IPS-NIHi11 (cell line): ENCODE measurements around the gene RIF1.
A peak's percentile ranks its signal among the peaks of the same experiment; 100 is the strongest.

Source experiments
- DNase-seq: peaks from one replicate; pipeline ENCODE4 v3.0.0; 2012; ENCODE audit warnings: mixed read lengths, low spot score

RIF1 gene, protein sequence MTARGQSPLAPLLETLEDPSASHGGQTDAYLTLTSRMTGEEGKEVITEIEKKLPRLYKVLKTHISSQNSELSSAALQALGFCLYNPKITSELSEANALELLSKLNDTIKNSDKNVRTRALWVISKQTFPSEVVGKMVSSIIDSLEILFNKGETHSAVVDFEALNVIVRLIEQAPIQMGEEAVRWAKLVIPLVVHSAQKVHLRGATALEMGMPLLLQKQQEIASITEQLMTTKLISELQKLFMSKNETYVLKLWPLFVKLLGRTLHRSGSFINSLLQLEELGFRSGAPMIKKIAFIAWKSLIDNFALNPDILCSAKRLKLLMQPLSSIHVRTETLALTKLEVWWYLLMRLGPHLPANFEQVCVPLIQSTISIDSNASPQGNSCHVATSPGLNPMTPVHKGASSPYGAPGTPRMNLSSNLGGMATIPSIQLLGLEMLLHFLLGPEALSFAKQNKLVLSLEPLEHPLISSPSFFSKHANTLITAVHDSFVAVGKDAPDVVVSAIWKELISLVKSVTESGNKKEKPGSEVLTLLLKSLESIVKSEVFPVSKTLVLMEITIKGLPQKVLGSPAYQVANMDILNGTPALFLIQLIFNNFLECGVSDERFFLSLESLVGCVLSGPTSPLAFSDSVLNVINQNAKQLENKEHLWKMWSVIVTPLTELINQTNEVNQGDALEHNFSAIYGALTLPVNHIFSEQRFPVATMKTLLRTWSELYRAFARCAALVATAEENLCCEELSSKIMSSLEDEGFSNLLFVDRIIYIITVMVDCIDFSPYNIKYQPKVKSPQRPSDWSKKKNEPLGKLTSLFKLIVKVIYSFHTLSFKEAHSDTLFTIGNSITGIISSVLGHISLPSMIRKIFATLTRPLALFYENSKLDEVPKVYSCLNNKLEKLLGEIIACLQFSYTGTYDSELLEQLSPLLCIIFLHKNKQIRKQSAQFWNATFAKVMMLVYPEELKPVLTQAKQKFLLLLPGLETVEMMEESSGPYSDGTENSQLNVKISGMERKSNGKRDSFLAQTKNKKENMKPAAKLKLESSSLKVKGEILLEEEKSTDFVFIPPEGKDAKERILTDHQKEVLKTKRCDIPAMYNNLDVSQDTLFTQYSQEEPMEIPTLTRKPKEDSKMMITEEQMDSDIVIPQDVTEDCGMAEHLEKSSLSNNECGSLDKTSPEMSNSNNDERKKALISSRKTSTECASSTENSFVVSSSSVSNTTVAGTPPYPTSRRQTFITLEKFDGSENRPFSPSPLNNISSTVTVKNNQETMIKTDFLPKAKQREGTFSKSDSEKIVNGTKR (N-terminal part only)

DNA sequence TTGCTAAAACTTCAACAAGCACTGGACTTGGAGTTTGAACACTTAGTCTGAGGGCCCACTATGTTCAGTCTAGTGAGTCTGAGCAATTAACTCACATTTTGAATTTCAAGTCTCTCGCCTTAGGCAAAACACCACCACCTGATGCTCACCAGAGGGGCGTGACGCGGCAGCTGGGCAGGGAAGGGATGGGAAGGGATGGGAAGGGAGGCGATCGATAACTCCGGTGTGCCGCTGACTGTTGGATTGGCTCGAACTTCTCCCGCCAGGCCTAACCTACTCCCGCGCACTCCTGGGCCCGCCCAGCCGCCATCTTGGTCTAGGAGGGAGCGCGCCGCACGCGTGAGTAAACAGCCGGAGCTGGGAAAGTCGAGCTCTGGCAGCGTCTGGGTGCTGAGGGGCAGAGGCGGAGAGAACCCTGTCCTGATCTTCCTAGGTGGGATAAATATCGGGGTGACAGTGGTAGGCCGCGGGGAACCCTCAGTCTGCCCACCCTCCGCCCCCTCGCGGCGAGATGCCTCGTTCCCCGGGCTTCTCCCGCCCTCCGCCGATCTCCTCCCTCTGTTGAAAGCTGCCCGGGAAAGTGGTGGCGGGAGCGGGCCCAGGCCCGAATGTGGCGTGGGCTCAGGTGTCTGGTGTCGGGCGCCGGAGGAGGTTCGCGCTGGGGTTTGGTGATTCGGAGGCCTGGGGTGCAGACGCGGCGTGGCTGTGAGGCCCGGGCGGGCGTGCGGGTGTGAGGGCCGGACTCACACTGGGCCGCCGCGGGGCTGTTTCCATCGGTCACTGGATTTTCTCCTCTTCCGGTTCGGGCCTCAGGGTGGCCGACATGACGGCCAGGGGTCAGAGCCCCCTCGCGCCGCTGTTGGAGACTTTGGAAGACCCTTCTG is at the start of gene RIF1:
Gene RIF1, plus strand, starts transcription at position 302 of the 884 bp plus-strand sequence. Its CDS starts 522 bp downstream, at position 824.
- DNase-seq: peak; percentile 95

- DNase-seq: no peak
Observed at GRCh38 chr2:151361674-151362370, 47.9 kb upstream of the RIF1 start.

- DNase-seq: no peak
Observed at GRCh38 chr2:151363709-151364108, 46.0 kb upstream of the RIF1 start.

GRCh38 chr2:151367571-151367970 is 42.1 kb upstream of the RIF1 start:
- DNase-seq: no peak

DNA sequence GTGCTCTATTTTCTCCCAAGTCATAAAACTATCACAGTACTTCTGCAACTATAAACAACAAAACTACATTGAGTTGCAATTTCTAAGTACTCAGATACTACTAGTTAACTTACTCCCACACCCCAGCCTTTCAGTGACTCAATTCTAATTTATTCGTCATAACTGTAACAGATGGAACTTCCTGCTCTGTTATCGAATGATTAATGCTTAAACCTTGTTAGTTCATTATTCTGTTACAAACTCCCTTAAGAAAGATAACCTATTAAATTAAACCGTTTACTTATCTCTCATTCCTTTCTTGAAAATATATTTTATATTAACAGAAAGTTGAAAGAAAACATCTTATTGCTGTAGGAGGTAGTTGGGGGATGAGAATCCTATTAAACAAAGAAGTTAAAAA is 35.3 kb upstream of the RIF1 start:
- DNase-seq: no peak

GRCh38 chr2:151379169-151379568 is 30.5 kb upstream of the RIF1 start:
- DNase-seq: no peak

- DNase-seq: no peak
Observed at GRCh38 chr2:151380580-151381235, 29.0 kb upstream of the RIF1 start.

- no peak for DNase-seq
Observed at GRCh38 chr2:151381266-151381665, 28.4 kb upstream of the RIF1 start.

GRCh38 chr2:151388011-151388410 is 21.7 kb upstream of the RIF1 start:
- DNase-seq: no peak

DNA sequence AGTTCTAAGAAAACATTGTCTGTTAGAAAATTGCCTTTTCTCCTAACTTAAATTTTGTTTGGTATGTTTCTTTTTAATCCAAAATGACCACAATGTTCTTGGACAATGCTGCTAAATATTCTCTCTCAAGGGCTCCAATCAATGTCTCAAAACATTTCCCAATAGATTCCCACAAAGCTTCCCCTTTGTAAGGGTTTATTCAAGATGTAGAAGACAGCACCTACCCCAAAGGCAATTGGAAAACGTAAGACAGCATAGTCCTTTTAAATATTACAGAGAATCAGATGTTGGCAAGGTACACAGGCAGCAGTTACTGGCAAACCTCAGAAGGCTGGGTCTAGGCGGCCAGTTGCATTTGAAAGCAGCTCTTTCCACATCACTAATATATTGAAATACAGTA is 18.3 kb upstream of the RIF1 start:
- no peak for DNase-seq

- no peak for DNase-seq
Observed at GRCh38 chr2:151394509-151394908, 15.2 kb upstream of the RIF1 start.

- no peak for DNase-seq
Observed at GRCh38 chr2:151395509-151396374, 14.0 kb upstream of the RIF1 start.

DNA sequence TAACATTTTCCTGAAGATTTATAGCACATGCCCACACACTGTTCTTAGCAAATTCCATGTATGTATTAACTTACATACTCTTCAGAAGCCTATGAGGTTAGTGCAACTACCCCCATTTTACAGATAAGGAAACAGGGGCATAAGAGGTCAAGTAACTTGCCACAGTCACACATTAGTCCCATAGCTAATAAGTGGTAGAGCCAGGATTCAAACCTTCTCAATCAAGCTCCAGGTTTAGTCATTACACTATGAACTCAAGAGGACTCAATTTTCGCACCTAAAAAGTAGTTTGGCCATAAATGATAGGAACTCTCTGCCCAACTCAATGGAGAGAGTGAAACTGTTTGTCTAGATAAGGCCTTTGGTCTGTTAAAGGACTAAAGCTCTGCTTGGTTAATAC is 9.7 kb upstream of the RIF1 start:
- DNase-seq: no peak

DNA sequence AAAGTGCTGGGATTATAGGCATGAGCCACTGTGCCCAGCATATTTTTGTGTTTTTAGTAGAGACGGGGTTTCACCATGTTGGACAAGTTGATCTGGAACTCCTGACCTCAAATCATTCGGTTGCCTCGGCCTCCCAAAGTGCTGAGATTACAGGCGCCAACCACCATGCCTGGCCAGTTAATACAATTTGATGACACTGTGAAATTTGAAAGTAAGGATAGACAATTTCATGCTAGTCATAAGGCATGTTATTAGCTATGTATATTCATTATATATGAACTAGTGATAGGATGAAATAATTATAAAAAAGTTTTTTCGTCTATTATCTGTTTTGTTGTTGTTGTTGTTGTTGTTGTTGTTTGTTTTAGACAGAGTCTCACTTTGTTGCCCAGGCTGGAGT is 8.6 kb upstream of the RIF1 start:
- no peak for DNase-seq

DNA sequence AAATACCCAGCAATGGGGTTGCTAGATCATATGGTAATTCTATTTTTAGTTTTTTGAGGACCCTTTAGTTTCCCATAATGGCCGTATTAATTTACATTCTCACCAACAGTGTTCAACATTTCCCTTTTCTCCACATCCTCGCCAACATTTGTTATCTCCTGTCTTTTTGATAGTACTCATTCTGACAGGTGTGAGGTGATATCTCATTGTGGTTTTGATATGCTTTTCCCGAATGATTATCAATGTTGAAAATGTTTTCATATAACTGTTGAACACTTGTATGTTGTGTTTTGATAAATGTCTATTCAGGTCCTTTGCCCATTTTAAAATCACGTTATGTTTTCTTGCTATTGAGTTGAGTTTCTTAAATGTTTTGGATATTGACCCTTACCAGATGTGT is 5.8 kb upstream of the RIF1 start:
- DNase-seq: no peak

GRCh38 chr2:151405376-151405775 is 4.3 kb upstream of the RIF1 start:
- no peak for DNase-seq

DNA sequence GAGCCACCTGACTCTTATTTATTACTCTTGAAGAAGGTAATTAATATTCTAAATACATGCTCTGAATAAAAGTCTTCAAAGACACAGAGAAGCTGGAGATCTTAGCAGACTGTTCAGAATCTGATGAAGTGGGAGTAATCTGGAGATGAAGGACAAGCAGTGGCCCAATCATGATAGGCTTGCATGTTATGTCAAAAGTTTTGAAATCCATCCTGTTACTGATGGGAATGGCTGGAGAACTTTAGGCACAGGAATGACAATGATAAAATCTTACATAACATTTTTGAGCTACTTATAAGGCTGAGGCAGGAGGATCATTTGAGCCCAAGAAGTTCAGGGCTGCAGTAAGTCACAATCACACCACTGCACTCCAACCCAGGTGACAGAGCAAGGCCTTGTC is 2.4 kb upstream of the RIF1 start:
- DNase-seq: no peak

DNA sequence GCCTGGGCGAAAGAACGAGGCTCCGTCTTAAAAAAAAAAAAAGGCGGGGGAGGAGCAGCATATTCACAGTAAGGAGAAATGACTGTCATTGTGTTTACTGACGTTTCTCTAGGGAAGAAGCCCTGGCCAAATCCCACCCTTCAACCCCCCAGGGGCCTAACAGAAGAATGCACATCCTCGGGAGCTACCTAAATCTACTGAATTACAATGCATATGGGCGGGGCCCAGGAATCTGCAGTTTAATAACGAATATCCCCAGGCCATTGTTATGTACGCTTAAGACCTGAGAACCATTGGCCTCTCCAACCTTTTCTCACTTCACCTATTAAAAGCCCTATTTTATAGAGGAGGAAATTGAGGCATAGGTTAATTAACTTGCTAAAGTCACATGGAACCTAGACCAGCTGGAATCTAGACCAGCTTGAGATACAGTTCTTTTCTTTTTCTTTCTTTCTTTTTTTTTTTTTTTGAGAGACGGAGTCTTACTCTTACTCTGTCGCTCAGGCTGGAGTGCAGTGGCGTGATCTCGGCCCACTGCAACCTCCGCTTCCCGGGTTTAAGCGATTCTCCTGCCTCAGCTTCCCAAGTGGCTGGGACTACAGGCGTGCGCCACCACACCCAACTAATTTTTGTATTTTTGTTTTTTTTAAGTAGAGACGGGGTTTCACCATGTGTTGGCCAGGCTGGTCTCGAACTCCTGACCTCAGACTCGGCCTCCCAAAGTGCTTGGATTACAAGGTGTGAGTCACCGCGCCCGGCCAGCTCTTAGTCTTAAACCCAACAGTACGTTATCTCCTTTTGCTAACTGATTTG is 708 bp upstream of the RIF1 start:
- DNase-seq: peak; percentile 72
